Thyroid gland (tissue), 4 donors: ENCODE results near the gene LTBP3.

Experiments used
- CTCF ChIP-seq, 6 experiments: fragments of 200-600 bp in 3 of 6; fragments of 450-650 bp in 3 of 6; sonication (generic) in 3 of 6; IDR thresholded peaks; one replicate each; pipeline ENCODE4 v1.5.1; 2016 to 2019; ENCODE audit warnings: antibody characterized with exemption in 6 of 6, mild to moderate bottlenecking in 2 of 6, inconsistent platforms in 1 of 6, moderate library complexity in 1 of 6
- POLR2A ChIP-seq, 2 donors: fragments of 450-650 bp; IDR thresholded peaks; one replicate each; pipeline ENCODE4 v1.6.1; 2017; ENCODE audit warnings: antibody characterized with exemption in 2 of 2, mild to moderate bottlenecking in 2 of 2, moderate library complexity in 1 of 2

- TF ChIP-seq CTCF (IDR thresholded peaks at IDR 0.05) (no peak), POLR2A (IDR thresholded peaks at IDR 0.05) (no peak)
Measured at GRCh38 chr11:65580031-65580692, 22.0 kb upstream of the LTBP3 start.
